22Rv1 (cell line): ENCODE results near the gene CTCF.

Source experiments
- CTCF ChIP-seq: fragments of 450-650 bp; IDR thresholded peaks from 2 replicates; pipeline ENCODE4 v1.5.1; 2017; ENCODE audit warnings: mild to moderate bottlenecking
- ZFX ChIP-seq: fragments of 450-650 bp; IDR thresholded peaks from 2 replicates; pipeline ENCODE4 v1.6.1; 2017; ENCODE audit warnings: antibody characterized with exemption, borderline replicate concordance

GRCh38 chr16:67528222-67528869 lies 34.0 kb upstream of the CTCF start, which contains the start of gene RIPOR1:
- TF ChIP-seq CTCF (no peak), ZFX (no peak)
